Raji (cell line): ENCODE data around the gene RHOU.

Experiments
- POLR2A ChIP-seq: IDR thresholded peaks from 2 replicates; pipeline ENCODE4 v1.6.1; 2011; ENCODE audit warnings: low read depth, low read length, control low read depth; ENCODE audit not compliant: insufficient read depth

The RHOU gene

GRCh38 chr1:228768355-228769000 lies 33.2 kb downstream of the RHOU start:
- TF ChIP-seq POLR2A = no peak

- TF ChIP-seq POLR2A = no peak
Measured at GRCh38 chr1:228770779-228771223, 35.5 kb downstream of the RHOU start.

GRCh38 chr1:228772516-228773212 lies 37.4 kb downstream of the RHOU start:
- no peak for TF ChIP-seq POLR2A

GRCh38 chr1:228776449-228776848 lies 41.2 kb downstream of the RHOU start:
- TF ChIP-seq POLR2A = no peak

- TF ChIP-seq POLR2A = no peak
Measured at GRCh38 chr1:228777236-228777635, 42.0 kb downstream of the RHOU start.

- TF ChIP-seq POLR2A = no peak
Measured at GRCh38 chr1:228778026-228778425, 42.7 kb downstream of the RHOU start.

- TF ChIP-seq POLR2A = no peak
Measured at GRCh38 chr1:228778466-228778865, 43.2 kb downstream of the RHOU start.

GRCh38 chr1:228778961-228779360 lies 43.7 kb downstream of the RHOU start:
- TF ChIP-seq POLR2A = no peak

- no peak for TF ChIP-seq POLR2A
Measured at GRCh38 chr1:228781161-228781808, 46.0 kb downstream of the RHOU start.

- TF ChIP-seq POLR2A = no peak
Measured at GRCh38 chr1:228781809-228782661, 46.8 kb downstream of the RHOU start.

- TF ChIP-seq POLR2A = no peak
Measured at GRCh38 chr1:228782662-228783417, 47.6 kb downstream of the RHOU start.

GRCh38 chr1:228783418-228784040 lies 48.2 kb downstream of the RHOU start:
- TF ChIP-seq POLR2A = no peak

- TF ChIP-seq POLR2A = no peak
Measured at GRCh38 chr1:228784181-228784580, 48.9 kb downstream of the RHOU start.

- TF ChIP-seq POLR2A = no peak
Measured at GRCh38 chr1:228785366-228786330, 50.4 kb downstream of the RHOU start.
